Brain microvascular endothelial cell (primary cell): ENCODE measurements around the gene COPZ2.
A peak's percentile ranks its signal among the peaks of the same experiment; 100 is the strongest.

Experiments
- DNase-seq: peaks from one replicate; pipeline ENCODE4 v3.0.0-alpha.2; 2020
- H3K27ac ChIP-seq: fragments of 250-450 bp; sonication (Bioruptor Pico); 2 replicates; pipeline ENCODE4 v1.5.1; 2020; ENCODE audit warnings: mild to moderate bottlenecking, moderate library complexity
- H3K27me3 ChIP-seq: fragments of 250-450 bp; sonication (Bioruptor Pico); replicated peaks from 2 replicates; pipeline ENCODE4 v1.5.1; 2020; ENCODE audit warnings: mild to moderate bottlenecking
- H3K36me3 ChIP-seq: fragments of 250-450 bp; sonication (Bioruptor Pico); replicated peaks from 2 replicates; pipeline ENCODE4 v1.5.1; 2020; ENCODE audit warnings: mild to moderate bottlenecking
- H3K4me3 ChIP-seq: 2 replicates; pipeline ENCODE4 v1.5.1; 2011; ENCODE audit warnings: low read depth, mild to moderate bottlenecking, control low read depth, low read length, moderate library complexity
- in situ Hi-C: cut with HindIII; loops from 2 replicates; pipeline ENCODE4 v1.10.0; 2017; ENCODE audit warnings: low sequenced_read_pairs, low pct_ligation_motif_present
- TF ChIP-seq, protein P1 (sequence below): IDR thresholded peaks from 2 replicates; pipeline ENCODE4 v1.5.1; 2011; ENCODE audit warnings: low read depth, mild to moderate bottlenecking, moderate library complexity, low read length, control low read depth, inconsistent platforms; ENCODE audit errors: missing control alignments

The COPZ2 gene

DNA sequence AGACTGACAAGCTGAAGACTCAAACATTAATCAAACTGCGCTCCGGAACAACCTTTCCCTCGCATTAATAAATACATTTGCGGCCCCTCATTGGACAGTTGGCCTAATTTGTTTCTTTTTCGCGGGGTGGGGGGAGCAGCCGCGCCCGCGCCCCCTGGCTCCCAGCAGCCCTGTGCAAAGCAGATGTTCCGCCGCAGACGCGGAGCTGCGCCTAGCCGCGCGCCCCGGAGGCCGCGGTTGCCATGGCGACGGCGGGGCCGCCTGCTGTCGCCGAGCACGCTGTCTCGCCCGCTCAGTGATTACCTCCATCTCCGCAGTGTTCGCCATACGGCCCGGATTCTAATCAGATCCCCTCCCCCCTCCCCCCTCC lies 25.5 kb downstream of the COPZ2 start:
- no peaks in the 10 kb centered on the region for H3K27me3 ChIP-seq
- H3K36me3 ChIP-seq: no peaks in the 10 kb centered on the region
- DNase-seq: no peak
- no peak overlapping the region for H3K27ac ChIP-seq
- in situ Hi-C loops: no loop called here
- TF ChIP-seq, protein P1, sequence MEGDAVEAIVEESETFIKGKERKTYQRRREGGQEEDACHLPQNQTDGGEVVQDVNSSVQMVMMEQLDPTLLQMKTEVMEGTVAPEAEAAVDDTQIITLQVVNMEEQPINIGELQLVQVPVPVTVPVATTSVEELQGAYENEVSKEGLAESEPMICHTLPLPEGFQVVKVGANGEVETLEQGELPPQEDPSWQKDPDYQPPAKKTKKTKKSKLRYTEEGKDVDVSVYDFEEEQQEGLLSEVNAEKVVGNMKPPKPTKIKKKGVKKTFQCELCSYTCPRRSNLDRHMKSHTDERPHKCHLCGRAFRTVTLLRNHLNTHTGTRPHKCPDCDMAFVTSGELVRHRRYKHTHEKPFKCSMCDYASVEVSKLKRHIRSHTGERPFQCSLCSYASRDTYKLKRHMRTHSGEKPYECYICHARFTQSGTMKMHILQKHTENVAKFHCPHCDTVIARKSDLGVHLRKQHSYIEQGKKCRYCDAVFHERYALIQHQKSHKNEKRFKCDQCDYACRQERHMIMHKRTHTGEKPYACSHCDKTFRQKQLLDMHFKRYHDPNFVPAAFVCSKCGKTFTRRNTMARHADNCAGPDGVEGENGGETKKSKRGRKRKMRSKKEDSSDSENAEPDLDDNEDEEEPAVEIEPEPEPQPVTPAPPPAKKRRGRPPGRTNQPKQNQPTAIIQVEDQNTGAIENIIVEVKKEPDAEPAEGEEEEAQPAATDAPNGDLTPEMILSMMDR: no peak
- peak overlapping the region; percentile 54 for H3K4me3 ChIP-seq

DNA sequence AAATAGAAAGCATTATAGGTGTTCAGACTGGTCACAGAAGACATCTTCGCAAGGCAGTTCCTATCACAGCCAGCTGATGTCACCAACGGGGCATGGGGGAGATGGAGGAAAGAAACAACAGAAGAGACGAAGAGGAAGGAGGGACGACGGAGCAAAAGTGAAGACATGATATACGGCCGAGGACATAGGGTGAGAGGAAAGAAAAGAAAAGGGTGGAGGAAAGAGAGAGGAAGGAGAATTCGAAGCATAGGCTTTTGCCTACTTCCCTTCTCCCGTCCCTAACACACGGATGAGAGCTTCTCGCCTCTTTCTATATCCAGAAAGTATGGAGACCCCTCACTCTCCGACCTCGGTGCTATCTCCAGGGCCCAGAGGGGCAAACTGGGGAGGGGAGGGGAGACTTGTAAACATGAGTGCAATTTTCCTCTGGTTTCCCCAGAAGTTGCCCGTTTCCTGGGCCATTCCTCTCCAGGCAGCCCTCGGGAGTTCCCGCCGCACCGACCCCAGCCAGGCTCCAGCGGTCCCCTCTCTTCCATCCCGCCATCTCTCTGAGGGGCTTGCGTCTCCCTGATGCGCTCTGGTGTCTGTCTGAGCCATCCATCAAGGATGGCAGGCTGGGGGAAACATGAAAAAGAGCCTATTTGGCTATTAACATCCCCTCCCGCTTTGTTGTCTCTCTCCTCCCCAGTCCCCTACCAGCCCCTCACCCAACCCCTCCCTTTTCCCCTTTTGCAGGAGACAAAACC lies 26.0 kb downstream of the COPZ2 start:
- Histone ChIP-seq H3K4me3 (peak overlapping the region; percentile 54), H3K27ac (no peak overlapping the region), H3K27me3 (no peaks in the 10 kb centered on the region), H3K36me3 (no peaks in the 10 kb centered on the region)
- in situ Hi-C loops: no loop called here
- peak; percentile 40 for DNase-seq
- TF ChIP-seq, protein P1: peak; percentile 77

DNA sequence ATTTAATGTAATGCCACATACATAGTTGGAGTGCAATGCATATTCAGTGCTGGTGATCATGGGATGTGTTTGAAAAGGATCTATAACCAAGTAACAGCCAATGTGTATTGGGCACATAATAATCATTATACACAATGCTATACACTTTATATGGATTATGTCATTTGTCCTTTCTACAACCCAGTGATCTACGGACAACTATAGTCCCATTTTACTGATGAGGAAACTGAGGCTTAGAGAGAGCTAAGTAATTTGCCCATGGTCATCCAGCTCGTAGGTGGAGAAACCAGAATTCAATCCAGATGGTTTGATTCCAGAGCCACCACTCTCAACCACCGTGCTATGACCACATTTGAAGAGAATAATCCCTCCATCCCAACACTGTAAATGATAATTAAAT lies 27.4 kb downstream of the COPZ2 start:
- H3K27me3 ChIP-seq: no peaks in the 10 kb centered on the region
- in situ Hi-C loops: no loop called here
- H3K27ac ChIP-seq: no peak overlapping the region
- no peak overlapping the region for H3K4me3 ChIP-seq
- H3K36me3 ChIP-seq: no peaks in the 10 kb centered on the region
- DNase-seq: no peak
- TF ChIP-seq, protein P1: no peak

DNA sequence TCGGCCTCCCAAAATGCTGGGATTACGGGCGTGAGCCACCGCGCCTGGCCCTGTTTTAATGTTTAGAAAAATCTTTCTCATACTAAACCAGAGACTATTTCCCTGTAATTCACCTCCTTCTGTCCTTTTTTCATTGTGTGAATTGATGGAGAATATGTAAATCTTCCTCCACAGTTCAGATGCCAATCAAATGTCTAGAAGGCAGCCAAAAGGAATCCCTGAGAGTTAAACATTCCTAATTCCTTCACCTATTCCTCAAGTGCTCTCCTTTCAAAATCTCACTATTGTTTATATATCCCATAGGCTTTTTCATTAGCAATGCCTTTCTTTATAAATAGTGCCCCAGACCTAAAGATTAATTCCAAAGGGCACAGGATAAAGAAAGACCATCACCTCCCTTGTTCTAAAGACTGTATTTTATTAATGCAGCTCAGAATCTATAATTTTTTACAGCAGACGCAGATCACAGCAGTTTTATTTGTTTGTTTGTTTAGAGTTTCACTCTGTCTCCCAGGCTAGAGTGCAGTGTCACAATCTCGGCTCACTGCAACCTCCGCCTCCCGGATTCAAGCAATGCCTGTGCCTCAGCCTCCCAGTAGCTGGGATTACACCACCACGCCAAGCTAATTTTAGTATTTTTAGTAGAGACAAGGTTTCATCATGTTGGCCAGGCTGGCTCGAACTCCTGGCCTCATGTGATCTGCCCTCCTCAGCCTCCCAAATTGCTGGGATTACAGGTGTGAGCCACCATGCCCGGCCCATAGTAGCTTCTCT lies 30.5 kb downstream of the COPZ2 start:
- Histone ChIP-seq H3K27ac (no peak overlapping the region), H3K36me3 (no peaks in the 10 kb centered on the region), H3K27me3 (no peaks in the 10 kb centered on the region), H3K4me3 (no peak overlapping the region)
- TF ChIP-seq, protein P1: no peak
- in situ Hi-C loops: no loop called here
- DNase-seq: no peak

DNA sequence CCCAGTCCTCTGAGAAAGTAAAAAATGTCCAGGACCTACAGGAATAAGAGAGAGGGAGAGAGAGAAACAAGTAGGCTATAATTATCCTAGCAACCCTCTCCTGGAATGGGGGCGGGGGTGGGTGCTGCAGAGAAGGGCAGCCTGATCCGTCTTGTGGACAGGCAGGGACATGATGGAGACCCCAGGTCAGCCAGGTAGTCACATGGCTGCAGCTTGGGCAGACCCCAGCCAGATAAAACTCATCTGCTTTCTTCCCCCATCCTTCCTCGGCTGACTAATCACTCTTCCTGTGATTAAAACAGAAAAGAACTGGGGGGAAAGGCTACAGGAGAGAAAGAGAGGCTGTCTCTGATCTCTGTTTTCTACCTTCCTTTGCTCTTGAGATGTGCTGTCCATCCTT lies 32.6 kb downstream of the COPZ2 start:
- no peaks in the 10 kb centered on the region for H3K27me3 ChIP-seq
- H3K36me3 ChIP-seq: no peaks in the 10 kb centered on the region
- DNase-seq: no peak
- in situ Hi-C loops: no loop called here
- TF ChIP-seq, protein P1: no peak
- no peak overlapping the region for H3K27ac ChIP-seq
- H3K4me3 ChIP-seq: no peak overlapping the region
